Posterior cingulate gyrus (tissue), 11 donors: ENCODE data around the gene ST6GALNAC2.

ENCODE experiments used
- DNase-seq, 10 donors: peaks; one replicate each; pipeline versions ENCODE4 v3.0.0 to v3.0.0-alpha.2; 2020 to 2021; ENCODE audit warnings: mixed read lengths in 3 of 10
- intact Hi-C: fragments of 100-400 bp; cut with DNase I; formaldehyde crosslinking; loops from one replicate; pipeline ENCODE4 v1.15.1; 2023

ST6GALNAC2 gene

GRCh38 chr17:76601065-76601464, 15.4 kb upstream of the ST6GALNAC2 start:
- DNase-seq, result no peak
- intact Hi-C loops, result no loop called here

DNA sequence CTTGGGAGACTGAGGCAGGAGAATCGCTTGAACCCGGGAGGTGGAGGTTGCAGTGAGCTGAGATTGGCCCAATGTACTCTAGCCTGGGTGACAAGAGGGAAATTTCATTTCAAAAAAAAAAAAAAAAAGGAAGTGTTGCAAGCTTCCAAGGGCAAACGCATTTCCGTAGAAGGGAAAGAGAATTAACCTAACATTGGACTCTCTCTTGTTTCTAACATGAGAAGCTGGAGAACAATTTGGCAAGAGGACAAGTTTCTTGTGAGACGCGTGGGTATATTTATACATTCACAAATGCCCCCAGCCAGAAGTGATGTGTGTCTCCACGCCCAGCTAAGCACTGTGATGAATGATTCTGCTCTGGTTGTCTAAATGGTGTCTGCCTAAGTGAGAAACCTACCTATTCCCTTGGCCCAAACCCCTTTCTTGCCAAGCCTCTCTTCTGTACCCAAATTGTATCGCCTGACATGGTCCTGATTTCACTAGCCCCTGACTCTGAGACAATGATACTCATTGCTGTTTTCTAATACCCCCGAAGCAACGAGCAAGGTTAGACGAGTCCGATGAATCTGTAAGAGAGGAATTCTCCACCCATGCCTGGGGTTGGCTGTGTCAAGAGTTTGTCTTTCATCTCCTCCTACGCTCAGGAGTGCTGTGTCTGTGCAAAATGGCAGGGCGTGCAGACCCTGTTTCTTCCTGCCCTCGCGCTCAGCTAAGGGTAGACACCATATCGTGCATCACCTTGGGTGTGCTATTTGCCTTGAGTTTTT, 14.2 kb upstream of the ST6GALNAC2 start:
- DNase-seq, result peak in 1 of 10 donors; percentile 37
- intact Hi-C loops, result no loop called here

- DNase-seq, result peak in 6 of 10 donors; percentile 15 to 88 (median 34)
- intact Hi-C loops, result no loop called here
Measured at GRCh38 chr17:76598004-76598439, 12.4 kb upstream of the ST6GALNAC2 start.

- intact Hi-C loops, result no loop called here
- DNase-seq, result peak in 1 of 10 donors; percentile 57
Measured at GRCh38 chr17:76597156-76598003, 11.7 kb upstream of the ST6GALNAC2 start.

DNA sequence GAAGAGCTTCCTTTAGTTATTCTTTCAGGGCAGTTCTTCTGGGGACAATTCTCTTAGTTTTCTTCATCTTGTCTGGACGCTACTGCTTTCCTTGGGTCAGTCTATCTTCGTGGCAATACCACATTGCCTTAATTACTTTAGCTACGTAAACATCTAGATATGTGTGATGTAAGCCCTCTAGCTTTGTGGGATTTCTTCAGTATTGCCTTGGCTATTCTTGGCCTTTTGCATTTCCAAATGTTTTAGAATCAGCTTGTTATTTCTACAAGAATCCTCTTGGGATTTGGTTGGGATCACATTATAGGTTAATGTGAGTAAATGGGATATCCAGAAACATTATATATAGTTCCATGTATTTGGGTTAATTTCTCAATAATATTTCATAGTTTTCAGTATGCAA, 9.0 kb upstream of the ST6GALNAC2 start:
- no peak for DNase-seq

GRCh38 chr17:76593959-76594358, 8.3 kb upstream of the ST6GALNAC2 start:
- DNase-seq, result peak in 1 of 10 donors; percentile 32
- intact Hi-C loops, result no loop called here

More for the DNA sequence above, 9.0 kb upstream of the ST6GALNAC2 start:
- intact Hi-C loops, result no loop called here

GRCh38 chr17:76593384-76593826, 7.7 kb upstream of the ST6GALNAC2 start:
- intact Hi-C loops, result no loop called here
- peak in 1 of 10 donors; percentile 38 for DNase-seq

DNA sequence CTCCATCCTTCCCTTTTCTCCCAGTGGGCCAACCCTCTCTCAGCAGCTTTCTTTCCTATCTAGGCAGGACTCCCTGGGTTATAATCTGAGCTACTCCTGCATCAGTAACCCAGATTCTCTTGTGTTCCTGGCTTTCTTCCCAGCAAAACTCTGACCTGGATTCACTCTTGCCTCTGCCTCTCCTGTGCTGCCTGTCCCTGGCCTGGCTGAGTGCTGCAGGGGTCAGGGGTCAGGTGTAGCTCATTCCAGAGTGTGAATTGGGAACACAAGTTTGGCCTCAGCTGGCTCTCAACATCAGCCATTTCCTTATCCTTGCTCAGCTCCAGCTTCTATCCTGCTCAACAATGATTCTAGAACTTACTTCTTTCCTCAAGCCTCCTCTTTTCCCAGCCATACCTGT, 2.5 kb upstream of the ST6GALNAC2 start:
- DNase-seq, result peak in 1 of 10 donors; percentile 9
- intact Hi-C loops, result no loop called here

DNA sequence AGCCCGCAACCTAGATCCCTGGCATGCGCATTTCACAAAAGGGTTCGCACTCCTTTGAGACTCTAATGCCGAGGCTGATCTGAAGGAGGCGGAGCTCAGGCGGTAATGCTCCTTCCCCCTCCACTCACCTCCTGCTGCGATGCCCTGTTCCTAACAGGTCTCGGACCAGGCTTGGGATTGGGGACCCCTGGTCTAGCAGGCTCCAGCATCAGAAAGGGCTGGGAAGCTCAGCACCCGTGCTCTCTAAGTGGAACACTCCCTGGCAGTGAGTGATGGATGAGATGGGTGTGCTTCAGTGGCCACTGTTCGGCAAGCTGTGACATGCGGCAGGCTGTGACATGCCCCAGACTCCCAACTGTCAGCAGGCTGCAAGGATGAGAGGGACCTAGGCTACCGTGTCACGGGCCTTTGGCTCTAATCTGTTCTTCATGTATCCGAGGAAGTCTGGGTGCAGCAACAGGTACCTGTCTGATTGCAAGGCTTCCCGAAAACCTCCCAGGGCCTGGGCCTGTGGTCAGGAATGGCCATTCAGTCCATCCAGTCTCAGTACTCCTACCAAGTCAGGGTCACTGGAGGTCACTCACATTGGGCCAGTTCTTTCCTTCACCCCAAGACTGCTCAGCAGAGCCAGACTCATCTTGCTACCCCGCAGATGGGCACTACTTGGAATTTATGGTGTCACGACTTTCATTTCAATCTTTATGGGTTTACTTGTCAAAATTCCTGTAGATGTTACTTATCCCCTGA, 1.3 kb upstream of the ST6GALNAC2 start:
- intact Hi-C loops, result no loop called here
- DNase-seq, result peak in 2 of 10 donors; percentile 54 to 57

GRCh38 chr17:76585033-76585648, 519 bp downstream of the ST6GALNAC2 start:
- intact Hi-C loops, result no loop called here
- DNase-seq, result peak in 1 of 10 donors; percentile 83

DNA sequence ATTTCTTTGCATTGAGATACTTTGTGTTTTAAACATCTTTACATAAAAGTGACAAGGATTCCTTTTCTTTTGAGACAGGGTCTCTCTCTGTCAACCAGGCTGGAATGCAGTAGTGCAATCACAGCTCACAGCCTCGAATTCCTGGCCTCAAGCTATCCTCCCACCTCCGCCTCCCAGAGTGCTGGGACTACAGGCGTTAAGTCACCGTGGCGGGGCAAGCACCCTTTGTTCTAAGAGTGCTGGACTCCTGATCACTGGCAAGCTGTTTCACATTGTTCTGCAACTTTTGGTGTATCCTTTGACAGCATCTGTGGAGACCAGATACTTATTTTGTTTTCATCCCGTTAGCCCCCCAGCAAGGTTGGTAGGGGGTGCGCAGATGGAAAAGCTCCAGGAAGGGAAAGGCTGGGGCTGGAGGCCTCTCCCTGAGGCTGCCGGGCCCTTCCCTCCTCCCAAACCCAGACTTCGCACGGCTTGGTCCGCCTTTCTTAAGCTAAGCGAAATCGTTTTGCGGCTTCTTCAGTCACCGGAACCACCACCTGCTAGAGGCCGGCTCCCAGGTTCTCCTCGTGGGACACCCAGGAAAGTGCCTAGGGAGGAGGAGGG, 1.1 kb downstream of the ST6GALNAC2 start:
- DNase-seq, result peak in 1 of 10 donors; percentile 26
- intact Hi-C loops, result no loop called here

- peak in 1 of 10 donors; percentile 16 for DNase-seq
Measured at GRCh38 chr17:76582660-76583059, 3.0 kb downstream of the ST6GALNAC2 start.

GRCh38 chr17:76581515-76581914, 4.1 kb downstream of the ST6GALNAC2 start:
- intact Hi-C loops, result no loop called here
- DNase-seq, result peak in 1 of 10 donors; percentile 73

More at GRCh38 chr17:76582660-76583059, 3.0 kb downstream of the ST6GALNAC2 start:
- intact Hi-C loops, result no loop called here

GRCh38 chr17:76579281-76579680, 6.4 kb downstream of the ST6GALNAC2 start:
- intact Hi-C loops, result no loop called here
- no peak for DNase-seq

DNA sequence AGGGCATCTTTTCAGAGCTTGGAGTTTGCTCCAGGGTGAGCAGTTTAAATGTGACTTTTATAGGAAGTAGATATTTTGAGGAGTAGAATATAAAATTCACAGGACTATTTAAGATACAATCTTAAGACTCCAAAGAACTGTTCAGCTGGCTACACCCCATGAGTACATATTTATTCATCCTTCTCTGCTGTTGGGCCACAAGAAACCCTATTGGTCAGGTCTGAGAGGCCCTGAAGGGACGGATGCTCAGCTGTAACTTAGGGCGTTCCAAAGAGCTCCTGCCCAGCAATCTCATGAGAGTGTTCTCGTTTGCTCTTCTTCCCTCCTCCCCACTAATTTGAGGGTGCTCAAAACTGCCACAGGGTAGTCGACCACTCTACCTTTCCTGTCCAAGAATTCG, 7.3 kb downstream of the ST6GALNAC2 start:
- intact Hi-C loops, result no loop called here
- peak in 1 of 10 donors; percentile 7 for DNase-seq

GRCh38 chr17:76577876-76578275, 7.8 kb downstream of the ST6GALNAC2 start:
- peak in 1 of 10 donors; percentile 42 for DNase-seq
- intact Hi-C loops, result no loop called here

GRCh38 chr17:76576189-76576588, 9.5 kb downstream of the ST6GALNAC2 start:
- intact Hi-C loops, result no loop called here
- no peak for DNase-seq

DNA sequence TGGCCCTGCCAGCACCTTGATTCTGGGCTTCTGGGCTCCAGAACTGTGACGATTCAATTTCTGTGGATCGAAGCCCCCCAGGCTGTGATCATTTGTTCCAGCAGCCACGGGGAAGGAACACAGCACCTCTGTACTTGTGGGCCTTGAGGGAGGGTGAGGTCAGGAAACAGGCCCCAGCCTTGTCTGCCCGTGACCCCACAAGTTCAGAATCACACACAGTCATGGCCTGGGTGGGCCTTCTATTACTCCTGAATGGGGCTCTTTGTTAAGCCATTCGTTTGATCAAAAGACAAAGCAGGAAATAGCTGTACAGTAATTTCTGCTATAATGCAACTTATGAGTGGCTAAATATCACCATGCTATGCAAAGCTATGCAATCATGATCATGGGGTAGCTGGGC, 10.1 kb downstream of the ST6GALNAC2 start:
- intact Hi-C loops, result no loop called here
- no peak for DNase-seq

- no peak for DNase-seq
- intact Hi-C loops, result no loop called here
Measured at GRCh38 chr17:76574166-76574565, 11.5 kb downstream of the ST6GALNAC2 start.

DNA sequence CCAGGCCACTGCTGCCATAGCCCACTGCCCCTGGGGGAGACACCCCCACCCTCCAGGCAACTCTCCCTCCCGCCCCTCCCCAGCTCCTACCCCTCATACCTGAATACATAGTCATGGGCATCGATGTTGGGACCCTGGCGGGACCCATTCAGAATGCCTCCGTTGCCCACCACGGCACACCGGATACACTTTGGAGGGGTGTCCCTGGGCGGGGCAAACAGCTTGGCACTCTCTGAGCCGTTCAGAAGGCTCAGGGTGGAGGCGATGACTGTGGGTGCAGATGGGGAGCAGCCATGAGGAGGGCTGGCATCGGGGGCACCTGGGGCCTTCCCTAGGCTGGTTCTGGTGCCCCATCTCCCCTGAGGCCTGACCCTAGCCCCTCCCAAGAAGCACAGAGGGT, 12.6 kb downstream of the ST6GALNAC2 start:
- peak in 1 of 10 donors; percentile 76 for DNase-seq
- intact Hi-C loops, result no loop called here
